HEK293T (cell line): ENCODE results near the gene GRB14.
A peak's percentile ranks its signal among the peaks of the same experiment; 100 is the strongest.

ENCODE experiments used
- CTCF ChIA-PET: fragments of 350-600 bp; formaldehyde crosslinking; extraction: SDS; loops from one replicate; lab custom pipeline; 2021; ENCODE audit warnings: antibody characterized with exemption, inconsistent platforms; lab: Yijun Ruan, JAX
- POLR2A ChIA-PET: fragments of 350-600 bp; formaldehyde crosslinking; extraction: SDS; loops from one replicate; lab custom pipeline; 2020; ENCODE audit warnings: antibody characterized with exemption, inconsistent platforms; lab: Yijun Ruan, JAX
- DNase-seq: peaks from one replicate; pipeline ENCODE4 v3.0.0; 2012; ENCODE audit warnings: mixed read lengths; ENCODE audit errors: extremely low spot score
- ARNT ChIP-seq: fragments of 450-650 bp; IDR thresholded peaks from 2 replicates; pipeline ENCODE4 v1.6.1; 2017; ENCODE audit warnings: mild to moderate bottlenecking
- BHLHE40 ChIP-seq: fragments of 450-650 bp; IDR thresholded peaks from 2 replicates; pipeline ENCODE4 v1.6.1; 2016; ENCODE audit warnings: mild to moderate bottlenecking, moderate library complexity, borderline replicate concordance
- CTBP1 ChIP-seq: fragments of 450-650 bp; IDR thresholded peaks from 2 replicates; pipeline ENCODE4 v1.6.1; 2016; ENCODE audit warnings: borderline replicate concordance
- ELF4 ChIP-seq: fragments of 450-650 bp; IDR thresholded peaks from 2 replicates; pipeline ENCODE4 v1.6.1; 2017; ENCODE audit warnings: antibody characterized with exemption
- FOXA1 ChIP-seq: fragments of 450-650 bp; IDR thresholded peaks from 2 replicates; pipeline ENCODE4 v1.6.1; 2016; ENCODE audit warnings: mild to moderate bottlenecking
- FOXK2 ChIP-seq: fragments of 450-650 bp; IDR thresholded peaks from 2 replicates; pipeline ENCODE4 v1.6.1; 2016; ENCODE audit warnings: mild to moderate bottlenecking
- FOXM1 ChIP-seq: fragments of 450-650 bp; IDR thresholded peaks from 2 replicates; pipeline ENCODE4 v1.6.1; 2017; ENCODE audit warnings: mild to moderate bottlenecking, borderline replicate concordance
- HDGF ChIP-seq: fragments of 450-650 bp; IDR thresholded peaks from 2 replicates; pipeline ENCODE4 v1.6.1; 2017; ENCODE audit warnings: antibody characterized with exemption, borderline replicate concordance
- L3MBTL2 ChIP-seq: fragments of 450-650 bp; conservative IDR thresholded peaks from 2 replicates; pipeline ENCODE4 v1.6.1; 2016; ENCODE audit warnings: mild to moderate bottlenecking
- LEF1 ChIP-seq: fragments of 450-650 bp; IDR thresholded peaks from 2 replicates; pipeline ENCODE4 v1.6.1; 2017; ENCODE audit warnings: mild to moderate bottlenecking, borderline replicate concordance
- NFRKB ChIP-seq: fragments of 450-650 bp; IDR thresholded peaks from 2 replicates; pipeline ENCODE4 v1.6.1; 2016; ENCODE audit warnings: mild to moderate bottlenecking, moderate library complexity
- SP1 ChIP-seq: fragments of 450-650 bp; IDR thresholded peaks from 2 replicates; pipeline ENCODE4 v1.6.1; 2017
- SUZ12 ChIP-seq: fragments of 450-650 bp; IDR thresholded peaks from 2 replicates; pipeline ENCODE4 v1.6.1; 2016; ENCODE audit warnings: mild to moderate bottlenecking
- TARDBP ChIP-seq: fragments of 450-650 bp; IDR thresholded peaks from 2 replicates; pipeline ENCODE4 v1.6.1; 2016
- ZNF384 ChIP-seq: fragments of 450-650 bp; IDR thresholded peaks from 2 replicates; pipeline ENCODE4 v1.6.1; 2016
- TF ChIP-seq, protein P1 (sequence below): fragments of 450-650 bp; IDR thresholded peaks from 2 replicates; pipeline ENCODE4 v1.6.1; 2016

GRB14 gene

DNA sequence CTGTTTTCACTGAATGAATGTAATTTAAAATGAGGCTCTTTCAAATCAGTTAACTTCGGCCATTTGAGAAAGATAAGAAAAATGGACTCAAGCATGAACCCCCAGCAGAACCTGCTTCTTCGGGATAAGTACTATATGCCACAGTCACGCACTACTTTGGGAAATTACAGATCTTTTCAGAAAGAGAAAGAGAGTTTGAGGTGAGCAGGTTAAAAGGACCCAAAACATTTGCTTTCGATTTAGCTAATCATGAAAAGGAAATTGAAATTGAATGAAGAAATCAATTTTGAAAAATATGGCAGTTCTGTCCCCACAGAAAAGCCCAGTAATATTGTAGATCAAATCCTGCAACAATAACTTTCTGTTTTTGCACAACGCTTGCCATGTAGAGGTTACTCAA, 156.9 kb downstream of the GRB14 start:
- TF ChIP-seq SP1: no peak
- TF ChIP-seq ELF4: no peak
- TF ChIP-seq, protein P1, sequence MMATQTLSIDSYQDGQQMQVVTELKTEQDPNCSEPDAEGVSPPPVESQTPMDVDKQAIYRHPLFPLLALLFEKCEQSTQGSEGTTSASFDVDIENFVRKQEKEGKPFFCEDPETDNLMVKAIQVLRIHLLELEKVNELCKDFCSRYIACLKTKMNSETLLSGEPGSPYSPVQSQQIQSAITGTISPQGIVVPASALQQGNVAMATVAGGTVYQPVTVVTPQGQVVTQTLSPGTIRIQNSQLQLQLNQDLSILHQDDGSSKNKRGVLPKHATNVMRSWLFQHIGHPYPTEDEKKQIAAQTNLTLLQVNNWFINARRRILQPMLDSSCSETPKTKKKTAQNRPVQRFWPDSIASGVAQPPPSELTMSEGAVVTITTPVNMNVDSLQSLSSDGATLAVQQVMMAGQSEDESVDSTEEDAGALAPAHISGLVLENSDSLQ: no peak
- TF ChIP-seq NFRKB: no peak
- no peak for TF ChIP-seq TARDBP
- TF ChIP-seq BHLHE40: no peak
- no peak for TF ChIP-seq CTBP1
- no peak for TF ChIP-seq ARNT
- TF ChIP-seq ZNF384: no peak
- TF ChIP-seq SUZ12: no peak
- TF ChIP-seq FOXM1: no peak
- TF ChIP-seq HDGF: no peak
- no peak for TF ChIP-seq LEF1
- TF ChIP-seq L3MBTL2: no peak
- TF ChIP-seq FOXK2: no peak
- TF ChIP-seq FOXA1: no peak
- ChIA-PET CTCF (interaction anchor here (0.7 kb wide), 1 partner anchor 1281 kb away, joined by 5 read pairs; no protein-coding TSS in a partner anchor), POLR2A (no interaction called here)
- no peak for DNase-seq

DNA sequence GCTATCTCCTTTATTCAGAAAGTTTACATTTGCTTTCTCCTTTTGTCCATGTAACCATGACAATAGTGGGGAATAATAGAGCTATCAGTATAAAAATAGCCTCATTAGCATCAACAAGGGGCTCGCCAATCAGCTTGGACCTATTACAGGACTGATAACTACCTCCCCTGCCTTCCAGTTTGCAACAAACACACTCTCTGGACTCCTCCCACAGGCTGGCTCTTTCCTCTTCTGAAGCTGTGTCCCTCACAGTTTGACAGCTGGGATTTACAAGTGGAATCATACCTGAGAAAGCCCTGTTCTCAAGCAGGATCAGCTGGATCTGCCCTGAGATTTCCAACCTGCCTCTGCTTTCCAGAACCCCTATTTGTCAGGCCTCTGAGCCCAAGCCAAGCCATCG, 162.5 kb downstream of the GRB14 start:
- TF ChIP-seq ZNF384 (no peak), ARNT (no peak), HDGF (no peak), FOXM1 (no peak), SUZ12 (no peak), BHLHE40 (no peak), SP1 (no peak), L3MBTL2 (no peak)
- no peak for DNase-seq
- ChIA-PET CTCF (no interaction called here), POLR2A (no interaction called here)

DNA sequence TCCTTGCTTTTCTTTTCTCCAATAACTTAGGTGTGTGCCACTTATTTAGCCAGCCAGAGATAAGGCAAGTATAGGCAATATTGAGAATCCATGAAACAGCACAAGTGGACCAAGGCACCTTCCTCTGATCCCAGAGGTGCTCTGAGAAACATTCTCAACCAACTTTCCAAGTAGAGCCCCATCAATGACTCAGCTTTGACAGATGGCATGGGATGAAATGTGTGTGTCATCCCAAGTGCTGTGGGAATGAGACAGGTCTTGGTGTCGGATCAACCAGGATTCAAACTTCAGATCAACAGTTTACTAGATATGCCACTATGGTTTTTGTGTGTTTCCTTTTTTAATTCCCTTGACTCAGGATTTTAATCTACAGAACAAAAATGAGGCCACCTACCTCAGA, 164.0 kb downstream of the GRB14 start:
- POLR2A ChIA-PET: no interaction called here
- TF ChIP-seq SP1 (no peak), LEF1 (no peak), FOXK2 (no peak), ARNT (no peak), NFRKB (no peak), ZNF384 (no peak)
- TF ChIP-seq, protein P1: no peak
- DNase-seq: no peak
- CTCF ChIA-PET: interaction anchor here (0.7 kb wide), 1 partner anchor 1810 kb away, joined by 4 read pairs; no protein-coding TSS in a partner anchor

DNA sequence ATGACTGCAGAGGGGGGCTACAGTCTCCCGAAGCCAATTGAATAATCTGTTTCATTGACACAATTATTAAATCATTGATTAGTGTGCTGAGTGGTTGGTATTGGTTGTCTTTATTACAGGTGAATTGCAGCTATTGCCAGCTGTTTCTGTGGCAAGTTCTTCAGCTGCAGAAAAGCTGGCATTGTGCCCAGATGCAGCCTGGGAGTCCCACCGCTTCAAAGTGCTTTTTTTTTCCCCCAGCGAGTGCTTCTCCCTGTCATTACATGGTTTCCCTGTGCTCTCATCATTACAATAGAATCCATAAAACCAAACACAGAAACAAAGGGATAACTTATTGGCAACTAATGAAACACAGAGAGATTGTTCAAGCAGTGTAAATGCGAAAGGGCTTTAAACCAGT, 164.7 kb downstream of the GRB14 start:
- ChIA-PET POLR2A (no interaction called here), CTCF (interaction anchor here (0.7 kb wide), 1 partner anchor 1809 kb away, joined by 4 read pairs; no protein-coding TSS in a partner anchor)
- no peak for TF ChIP-seq NFRKB
- DNase-seq: peak; percentile 22

DNA sequence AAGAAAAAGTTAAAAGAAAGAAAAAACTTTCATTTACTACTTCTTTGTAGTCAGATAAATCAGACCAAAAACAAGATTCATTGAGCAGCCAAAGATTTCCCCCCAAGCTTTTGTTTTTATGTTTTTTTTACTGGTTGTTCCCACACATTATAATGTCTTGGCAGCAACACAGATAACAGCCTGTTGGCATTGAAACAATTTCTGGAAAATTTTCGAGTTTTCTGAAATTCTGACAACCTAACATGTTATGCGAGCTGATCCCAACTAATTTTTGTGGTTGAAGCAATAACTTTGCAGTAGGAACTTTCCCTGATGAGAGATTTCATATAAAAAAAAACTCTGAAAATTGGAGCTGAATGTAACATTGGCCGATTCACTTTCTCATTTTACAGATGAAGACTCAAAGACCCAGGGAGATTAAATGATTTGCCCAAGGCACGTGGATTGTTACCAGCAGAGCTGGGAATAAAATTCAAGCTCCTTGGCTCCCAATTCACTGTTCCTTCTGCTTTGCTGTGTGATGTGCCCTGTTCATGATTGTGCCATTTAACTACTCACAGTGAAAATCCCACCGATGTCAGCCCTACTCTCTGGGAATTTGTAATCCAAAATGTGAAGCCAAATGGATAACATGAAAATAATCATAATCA, 167.5 kb downstream of the GRB14 start:
- POLR2A ChIA-PET: no interaction called here
- CTCF ChIA-PET: no interaction called here
- DNase-seq: no peak
- no peak for TF ChIP-seq CTBP1
- TF ChIP-seq ELF4: no peak
- no peak for TF ChIP-seq FOXM1
- no peak for TF ChIP-seq SUZ12
- TF ChIP-seq TARDBP: no peak
- TF ChIP-seq HDGF: no peak
- TF ChIP-seq L3MBTL2: no peak

DNA sequence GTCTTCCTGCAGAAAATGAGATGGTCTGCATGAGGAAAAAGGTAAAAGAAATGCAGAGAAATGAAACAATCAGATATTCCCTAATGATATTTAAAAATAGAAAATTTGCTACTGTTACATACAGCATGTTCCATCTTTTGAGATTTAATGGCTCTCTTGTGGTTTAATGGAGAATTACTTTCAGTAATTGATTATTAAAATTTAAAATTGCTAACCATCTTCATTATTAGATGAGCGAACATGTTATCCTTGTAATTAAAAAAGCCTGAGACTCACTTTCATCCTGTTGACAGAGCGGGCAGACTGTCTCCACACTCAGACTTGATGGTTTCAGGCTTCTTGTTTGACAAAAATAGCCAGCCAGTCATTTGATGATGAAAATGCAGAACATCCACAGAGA, 171.0 kb downstream of the GRB14 start:
- CTCF ChIA-PET: no interaction called here
- POLR2A ChIA-PET: no interaction called here
- DNase-seq: no peak
- no peak for TF ChIP-seq ARNT
- TF ChIP-seq SP1: no peak
- no peak for TF ChIP-seq L3MBTL2
- TF ChIP-seq FOXM1: no peak
- TF ChIP-seq NFRKB: no peak
- no peak for TF ChIP-seq ELF4
- no peak for TF ChIP-seq BHLHE40
- no peak for TF ChIP-seq FOXA1
- no peak for TF ChIP-seq HDGF
- no peak for TF ChIP-seq FOXK2
- TF ChIP-seq TARDBP: no peak
- no peak for TF ChIP-seq CTBP1
- no peak for TF ChIP-seq ZNF384
- no peak for TF ChIP-seq SUZ12
- TF ChIP-seq LEF1: no peak

DNA sequence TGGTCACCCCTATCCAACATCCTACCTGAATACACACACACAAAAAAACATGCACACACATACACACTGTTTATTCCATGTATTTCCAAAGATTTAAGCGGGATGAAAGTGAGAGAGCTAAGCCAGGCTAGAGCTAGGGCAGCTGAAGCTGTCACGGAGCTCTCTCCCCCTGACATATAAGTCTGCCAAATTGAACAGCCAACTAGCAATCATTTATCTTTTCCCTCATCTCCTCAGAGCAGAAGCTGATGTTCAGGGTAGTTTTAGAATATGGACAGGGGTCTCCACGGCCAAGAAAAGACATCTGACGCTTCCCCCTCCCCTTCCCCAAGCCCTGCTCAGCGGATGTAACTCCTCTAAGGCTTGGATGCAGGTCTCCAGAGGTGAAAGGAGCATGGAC, 171.6 kb downstream of the GRB14 start:
- TF ChIP-seq FOXM1 (no peak), NFRKB (no peak), SUZ12 (no peak), BHLHE40 (no peak), SP1 (no peak), TARDBP (no peak), CTBP1 (no peak), LEF1 (no peak), L3MBTL2 (no peak), FOXA1 (no peak), ARNT (no peak), ZNF384 (no peak), ELF4 (no peak), HDGF (no peak), FOXK2 (no peak)
- TF ChIP-seq, protein P1: no peak
- DNase-seq: no peak
- CTCF ChIA-PET: no interaction called here
- POLR2A ChIA-PET: no interaction called here
